ENCODE results near the gene CASP8.

CASP8 gene

GRCh38 chr2:201273330-201273983, 13.1 kb downstream of the CASP8 start:
- ChIA-PET POLR2A (ENCODE audit: low non-redundant PET) (no interaction called here), CTCF (interaction anchor here (0.6 kb wide), 1 partner anchor 16 kb away, joined by 3 read pairs; no protein-coding TSS in a partner anchor)
- no peak for TF ChIP-seq CTCF (conservative IDR thresholded peaks at IDR 0.05; ENCODE audit: low read depth)
- H3K27ac ChIP-seq: no peak overlapping the region
- DNase-seq (ENCODE audit: low spot score): no peak

- no peak overlapping the region for H3K27ac ChIP-seq
- POLR2A ChIA-PET (ENCODE audit: low non-redundant PET): no interaction called here
- no peak for TF ChIP-seq CTCF (conservative IDR thresholded peaks at IDR 0.05; ENCODE audit: low read depth)
- DNase-seq (ENCODE audit: low spot score): no peak
- CTCF ChIA-PET: no interaction called here
Observed at GRCh38 chr2:201275069-201275468, 14.7 kb downstream of the CASP8 start.

GRCh38 chr2:201275990-201276389, 15.7 kb downstream of the CASP8 start:
- H3K27ac ChIP-seq: no peak overlapping the region
- CTCF ChIA-PET: interaction anchor here (0.7 kb wide), 1 partner anchor 44 kb away, joined by 4 read pairs; no protein-coding TSS in a partner anchor
- no peak for TF ChIP-seq CTCF (conservative IDR thresholded peaks at IDR 0.05; ENCODE audit: low read depth)
- POLR2A ChIA-PET (ENCODE audit: low non-redundant PET): no interaction called here
- DNase-seq (ENCODE audit: low spot score): no peak

- no peak for DNase-seq (ENCODE audit: low spot score)
- no peak overlapping the region for H3K27ac ChIP-seq
- ChIA-PET CTCF (interaction anchor here (0.7 kb wide), 1 partner anchor 44 kb away, joined by 4 read pairs; no protein-coding TSS in a partner anchor), POLR2A (ENCODE audit: low non-redundant PET) (no interaction called here)
- TF ChIP-seq CTCF (conservative IDR thresholded peaks at IDR 0.05; ENCODE audit: low read depth): no peak
Observed at GRCh38 chr2:201276511-201276910, 16.2 kb downstream of the CASP8 start.

- ChIA-PET POLR2A (ENCODE audit: low non-redundant PET) (no interaction called here), CTCF (no interaction called here)
- no peak for DNase-seq (ENCODE audit: low spot score)
- H3K27ac ChIP-seq: no peak overlapping the region
- no peak for TF ChIP-seq CTCF (conservative IDR thresholded peaks at IDR 0.05; ENCODE audit: low read depth)
Observed at GRCh38 chr2:201279079-201279478, 18.7 kb downstream of the CASP8 start.

GRCh38 chr2:201280191-201281040, 20.1 kb downstream of the CASP8 start:
- H3K27ac ChIP-seq: no peak overlapping the region
- no peak for DNase-seq (ENCODE audit: low spot score)
- ChIA-PET POLR2A (ENCODE audit: low non-redundant PET) (no interaction called here), CTCF (no interaction called here)
- no peak for TF ChIP-seq CTCF (conservative IDR thresholded peaks at IDR 0.05; ENCODE audit: low read depth)
